Mesendoderm (in vitro differentiated cells): ENCODE measurements around the gene NMT1.

ENCODE experiments used
- DNase-seq: peaks from one replicate; pipeline ENCODE4 v3.0.0; 2013
- H2AK5ac ChIP-seq: 2 replicates; pipeline ENCODE4 v1.6.1; 2013; ENCODE audit warnings: low read length, inconsistent platforms
- H2BK120ac ChIP-seq: 2 replicates; pipeline ENCODE4 v1.6.1; 2013; ENCODE audit warnings: low read depth, mild to moderate bottlenecking, low read length, moderate library complexity, mixed read lengths
- H2BK15ac ChIP-seq: replicated peaks from 2 replicates; pipeline ENCODE4 v1.6.1; 2013; ENCODE audit warnings: low read depth, mild to moderate bottlenecking, moderate library complexity
- H2BK5ac ChIP-seq: 2 replicates; pipeline ENCODE4 v1.6.1; 2013; ENCODE audit warnings: low read length, inconsistent platforms
- H3K18ac ChIP-seq: 2 replicates; pipeline ENCODE4 v1.6.1; 2013; ENCODE audit warnings: mild to moderate bottlenecking, low read length, mixed read lengths
- H3K23ac ChIP-seq: one replicate; pipeline ENCODE4 v1.6.1; 2013; ENCODE audit warnings: low read length
- H3K27ac ChIP-seq: 2 replicates; pipeline ENCODE4 v1.5.1; 2013; ENCODE audit warnings: low read depth, mild to moderate bottlenecking, inconsistent platforms, low read length, moderate library complexity
- H3K27me3 ChIP-seq: 2 replicates; pipeline ENCODE4 v1.6.1; 2013; ENCODE audit warnings: low read length, control low read depth, mild to moderate bottlenecking, inconsistent platforms; ENCODE audit not compliant: insufficient read depth, poor library complexity
- H3K36me3 ChIP-seq: 2 replicates; pipeline ENCODE4 v1.6.1; 2013; ENCODE audit warnings: low read length, inconsistent platforms; ENCODE audit not compliant: control insufficient read depth, insufficient read depth
- H3K4ac ChIP-seq: one replicate; pipeline ENCODE4 v1.6.1; 2013; ENCODE audit warnings: low read depth, mild to moderate bottlenecking, low read length, moderate library complexity
- H3K4me1 ChIP-seq: 2 replicates; pipeline ENCODE4 v1.6.1; 2013; ENCODE audit warnings: low read depth, low read length, inconsistent platforms; ENCODE audit not compliant: control insufficient read depth
- H3K4me2 ChIP-seq: 2 replicates; pipeline ENCODE4 v1.6.1; 2013; ENCODE audit warnings: low read length
- H3K4me3 ChIP-seq: 2 replicates; pipeline ENCODE4 v1.5.1; 2013; ENCODE audit warnings: mild to moderate bottlenecking, low read length
- H3K56ac ChIP-seq: one replicate; pipeline ENCODE4 v1.6.1; 2013; ENCODE audit warnings: low read length
- H3K79me1 ChIP-seq: 2 replicates; pipeline ENCODE4 v1.6.1; 2013; ENCODE audit warnings: low read length, inconsistent platforms
- H3K79me2 ChIP-seq: 2 replicates; pipeline ENCODE4 v1.6.1; 2013; ENCODE audit warnings: mild to moderate bottlenecking, low read length; ENCODE audit not compliant: control insufficient read depth, insufficient read depth
- H3K9ac ChIP-seq: 2 replicates; pipeline ENCODE4 v1.6.1; 2013; ENCODE audit warnings: low read length, inconsistent platforms
- H4K5ac ChIP-seq: one replicate; pipeline ENCODE4 v1.6.1; 2013; ENCODE audit warnings: low read length
- H4K8ac ChIP-seq: one replicate; pipeline ENCODE4 v1.6.1; 2013; ENCODE audit warnings: low read depth, mild to moderate bottlenecking, control low read depth, low read length, moderate library complexity
- WGBS: extraction: QIAGEN DNeasy Blood & Tissue Kit; methylation state at CpG from one replicate; pipeline ENCODE4 v1.1.7; 2013; ENCODE audit warnings: low lambda C conversion rate, missing lambda C conversion rate; ENCODE audit not compliant: insufficient coverage; ENCODE audit errors: extremely low coverage; 5-methylcytosine and 5-hydroxymethylcytosine counted together

NMT1 gene

DNA sequence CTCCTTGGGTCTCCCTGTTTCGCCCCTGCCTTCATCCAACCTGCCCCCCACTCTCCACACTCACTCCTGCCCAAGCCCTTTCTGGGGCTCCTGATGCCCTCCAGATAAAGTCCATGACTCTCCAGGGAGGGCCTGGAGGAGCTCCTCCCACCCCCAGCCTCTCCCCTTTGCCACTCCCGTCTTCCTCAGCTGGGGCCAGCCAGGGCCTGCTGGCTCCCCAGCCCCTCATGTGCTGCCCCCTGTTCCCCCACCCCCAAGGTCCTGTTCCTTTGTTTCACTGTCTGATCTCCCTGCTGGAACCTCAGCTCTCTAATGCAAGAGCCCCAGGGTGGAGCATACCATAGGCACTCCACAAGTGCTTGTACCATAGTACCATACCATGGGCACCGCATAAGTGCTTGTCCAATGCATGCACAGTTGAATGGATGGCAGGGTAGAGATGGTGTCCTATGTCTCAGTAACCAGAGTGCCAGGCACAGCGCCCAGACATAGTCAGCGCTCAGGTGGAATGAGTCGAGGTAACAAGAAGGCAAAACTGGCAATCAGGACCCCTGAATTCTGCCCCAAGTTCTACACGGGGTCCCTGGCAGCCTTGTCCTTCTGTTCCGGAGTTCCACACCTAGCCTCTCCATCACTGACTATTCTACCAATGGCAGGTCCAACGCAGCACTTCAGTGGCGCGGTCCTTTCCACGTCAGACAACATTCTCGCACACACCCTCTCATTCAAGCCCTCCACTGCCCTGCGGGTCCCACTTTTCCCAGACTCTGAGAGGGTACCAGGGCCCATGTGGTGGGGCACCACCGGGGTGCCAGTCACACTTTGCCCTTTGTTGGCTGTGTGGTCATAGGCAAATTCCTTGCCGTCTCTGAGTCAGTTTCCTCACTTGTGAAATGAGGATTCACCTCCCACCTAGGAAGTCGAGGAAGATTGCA is 69.8 kb downstream of the NMT1 start:
- Histone ChIP-seq H3K56ac (no peak overlapping the region), H3K4me2 (no peak overlapping the region), H2BK120ac (no peak overlapping the region), H3K18ac (no peak overlapping the region), H3K9ac (no peak overlapping the region), H3K4ac (no peak overlapping the region), H3K23ac (no peak overlapping the region), H3K36me3 (no peaks in the 10 kb centered on the region), H3K27ac (no peak overlapping the region), H3K79me2 (no peaks in the 10 kb centered on the region), H4K8ac (no peak overlapping the region), H3K4me3 (no peak overlapping the region), H2BK15ac (no peak overlapping the region), H3K4me1 (peaks cover 5% of the 10 kb centered on the region), H3K79me1 (no peaks in the 10 kb centered on the region), H2BK5ac (no peak overlapping the region), H3K27me3 (no peaks in the 10 kb centered on the region), H4K5ac (no peak overlapping the region), H2AK5ac (no peak overlapping the region)
- no CpG with 5 or more reads among the region's 17 CpGs for WGBS
- DNase-seq: no peak

DNA sequence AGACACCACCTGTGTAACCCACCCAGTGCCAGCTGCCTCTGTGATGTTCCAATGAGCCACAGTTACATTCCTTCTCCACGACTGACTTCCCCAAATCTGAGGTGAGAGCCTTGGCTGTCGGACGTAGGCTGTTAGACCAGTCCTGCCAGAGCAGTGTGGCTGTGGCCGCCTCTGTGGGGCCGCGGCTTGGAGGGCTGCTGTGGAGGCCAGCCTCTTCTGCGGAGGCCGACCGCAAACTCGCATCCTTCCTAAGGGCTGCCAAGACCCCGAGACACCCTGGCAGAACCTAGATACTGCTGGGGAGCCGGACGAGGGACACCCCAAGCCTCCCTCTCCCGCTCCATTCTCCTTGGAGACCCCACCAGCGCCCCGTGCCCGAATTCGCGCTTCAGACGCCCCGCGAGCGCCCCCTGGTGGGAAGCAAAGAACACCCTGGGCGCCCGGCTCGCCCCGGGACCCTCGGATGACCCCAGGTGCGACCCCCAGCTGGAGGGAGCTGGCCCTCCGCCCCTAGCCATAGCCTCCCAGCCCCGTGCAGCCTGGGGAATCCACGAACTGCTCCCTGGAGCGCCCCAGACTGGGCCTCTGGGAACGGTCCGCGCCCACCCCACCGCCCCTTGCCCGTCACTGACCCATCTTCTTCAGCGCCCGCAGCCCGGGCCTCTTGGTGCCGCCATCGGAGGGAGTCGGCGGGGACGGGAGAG is 70.7 kb downstream of the NMT1 start:
- Histone ChIP-seq H3K4ac (no peak overlapping the region), H4K8ac (no peak overlapping the region), H2BK120ac (no peak overlapping the region), H3K9ac (peak overlapping the region; percentile 70), H3K79me1 (no peaks in the 10 kb centered on the region), H3K79me2 (no peaks in the 10 kb centered on the region), H3K4me3 (peak overlapping the region; percentile 60), H2BK5ac (no peak overlapping the region), H3K18ac (peak overlapping the region; percentile 62), H3K27me3 (no peaks in the 10 kb centered on the region), H3K4me1 (peaks cover 5% of the 10 kb centered on the region), H3K36me3 (no peaks in the 10 kb centered on the region), H2BK15ac (no peak overlapping the region), H3K27ac (no peak overlapping the region), H3K4me2 (peak overlapping the region; percentile 68), H3K23ac (no peak overlapping the region), H3K56ac (peak overlapping the region; percentile 89), H2AK5ac (no peak overlapping the region), H4K5ac (no peak overlapping the region)
- WGBS: no CpG with 5 or more reads among the region's 46 CpGs
- peak; percentile 68 for DNase-seq

DNA sequence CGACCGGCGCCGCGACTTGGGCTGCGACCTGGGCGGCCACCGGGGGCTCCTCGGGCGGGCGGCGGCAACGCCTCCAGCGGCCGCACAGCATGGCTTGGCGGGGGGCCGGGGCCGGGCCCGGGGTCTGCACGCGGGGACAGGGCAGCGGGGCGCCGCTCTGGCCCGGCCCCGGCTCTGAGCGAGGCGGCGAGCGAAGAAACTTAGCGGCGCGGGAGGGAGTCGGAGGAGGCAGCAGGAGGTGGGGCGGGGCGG is 71.1 kb downstream of the NMT1 start, which contains the start of gene PLCD3:
Gene PLCD3 (minus strand): TSS at position 196 of the 252 bp plus-strand sequence. CDS start 105 bp downstream, at position 91.
- Histone ChIP-seq H3K79me2 (no peaks in the 10 kb centered on the region), H4K5ac (no peak within 1 kb of the TSS), H3K4me1 (peaks cover 5% of the 10 kb centered on the region), H3K79me1 (no peaks in the 10 kb centered on the region), H3K4me3 (peak within 1 kb of the TSS; percentile 62), H3K4ac (no peak within 1 kb of the TSS), H3K9ac (peak within 1 kb of the TSS; percentile 84), H3K36me3 (no peaks in the 10 kb centered on the region), H2BK120ac (no peak within 1 kb of the TSS), H3K27me3 (no peaks in the 10 kb centered on the region), H2AK5ac (no peak within 1 kb of the TSS), H4K8ac (no peak within 1 kb of the TSS), H3K4me2 (peak within 1 kb of the TSS; percentile 98), H3K23ac (no peak within 1 kb of the TSS), H3K27ac (no peak within 1 kb of the TSS), H3K56ac (peak within 1 kb of the TSS; percentile 91), H2BK5ac (no peak within 1 kb of the TSS), H3K18ac (peak within 1 kb of the TSS; percentile 62), H2BK15ac (no peak within 1 kb of the TSS)
- DNase-seq: no peak
- WGBS: no CpG with 5 or more reads among the region's 36 CpGs

DNA sequence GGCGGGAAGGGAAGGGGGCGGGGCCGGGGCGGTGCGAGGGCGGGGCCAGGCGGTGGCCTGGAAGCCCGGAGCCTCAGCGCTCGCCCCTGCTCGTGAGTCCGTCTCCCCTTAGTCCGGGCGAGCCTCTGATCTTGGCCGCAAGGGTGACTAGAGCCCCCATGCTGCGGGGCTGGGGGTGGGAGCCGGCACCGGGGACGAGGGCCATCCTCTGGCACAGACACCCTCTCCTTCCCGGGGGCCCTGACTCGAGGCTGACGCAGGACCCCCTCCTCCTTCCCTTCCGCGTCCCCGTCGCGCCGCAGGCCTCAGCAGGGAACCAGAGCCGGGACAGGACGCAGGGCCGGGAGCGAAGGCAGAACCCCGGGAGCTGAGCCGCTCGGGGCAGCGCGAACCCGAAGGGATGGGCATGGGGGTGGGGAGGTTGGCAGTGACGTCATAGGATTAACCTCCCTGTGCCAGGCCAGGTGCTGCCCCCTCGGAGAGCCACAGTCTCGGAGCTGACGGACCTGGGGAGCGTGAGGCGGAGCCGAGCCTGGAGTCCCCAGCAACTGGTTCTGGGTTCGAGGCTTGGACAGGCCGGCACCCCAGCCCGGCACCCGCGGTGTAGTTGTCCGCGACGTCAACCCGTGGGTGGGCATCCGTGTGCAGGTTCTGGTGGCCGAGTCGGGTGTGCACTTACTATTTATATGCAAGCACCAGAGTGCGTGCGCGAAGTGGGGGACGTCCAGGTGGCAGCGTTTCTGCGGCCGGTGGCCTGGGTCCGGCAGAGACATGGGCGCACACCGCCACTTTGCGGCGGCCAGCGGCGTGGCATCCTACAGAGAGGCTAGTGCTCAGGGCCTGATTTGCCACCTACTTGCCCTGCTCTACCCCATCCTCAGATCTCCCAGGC is 71.7 kb downstream of the NMT1 start:
- no peaks in the 10 kb centered on the region for H3K27me3 ChIP-seq
- H3K79me1 ChIP-seq: no peaks in the 10 kb centered on the region
- no peak overlapping the region for H4K5ac ChIP-seq
- H2BK5ac ChIP-seq: no peak overlapping the region
- H3K18ac ChIP-seq: no peak overlapping the region
- peak; percentile 84 for DNase-seq
- H3K4me2 ChIP-seq: peak overlapping the region; percentile 98
- H2AK5ac ChIP-seq: no peak overlapping the region
- no peak overlapping the region for H2BK120ac ChIP-seq
- no peak overlapping the region for H3K23ac ChIP-seq
- peak overlapping the region; percentile 91 for H3K56ac ChIP-seq
- no peak overlapping the region for H3K4ac ChIP-seq
- no peaks in the 10 kb centered on the region for H3K79me2 ChIP-seq
- no CpG with 5 or more reads among the region's 71 CpGs for WGBS
- no peak overlapping the region for H3K27ac ChIP-seq
- no peak overlapping the region for H4K8ac ChIP-seq
- peaks cover 5% of the 10 kb centered on the region for H3K4me1 ChIP-seq
- no peak overlapping the region for H2BK15ac ChIP-seq
- peak overlapping the region; percentile 62 for H3K4me3 ChIP-seq
- no peaks in the 10 kb centered on the region for H3K36me3 ChIP-seq
- H3K9ac ChIP-seq: peak overlapping the region; percentile 84

DNA sequence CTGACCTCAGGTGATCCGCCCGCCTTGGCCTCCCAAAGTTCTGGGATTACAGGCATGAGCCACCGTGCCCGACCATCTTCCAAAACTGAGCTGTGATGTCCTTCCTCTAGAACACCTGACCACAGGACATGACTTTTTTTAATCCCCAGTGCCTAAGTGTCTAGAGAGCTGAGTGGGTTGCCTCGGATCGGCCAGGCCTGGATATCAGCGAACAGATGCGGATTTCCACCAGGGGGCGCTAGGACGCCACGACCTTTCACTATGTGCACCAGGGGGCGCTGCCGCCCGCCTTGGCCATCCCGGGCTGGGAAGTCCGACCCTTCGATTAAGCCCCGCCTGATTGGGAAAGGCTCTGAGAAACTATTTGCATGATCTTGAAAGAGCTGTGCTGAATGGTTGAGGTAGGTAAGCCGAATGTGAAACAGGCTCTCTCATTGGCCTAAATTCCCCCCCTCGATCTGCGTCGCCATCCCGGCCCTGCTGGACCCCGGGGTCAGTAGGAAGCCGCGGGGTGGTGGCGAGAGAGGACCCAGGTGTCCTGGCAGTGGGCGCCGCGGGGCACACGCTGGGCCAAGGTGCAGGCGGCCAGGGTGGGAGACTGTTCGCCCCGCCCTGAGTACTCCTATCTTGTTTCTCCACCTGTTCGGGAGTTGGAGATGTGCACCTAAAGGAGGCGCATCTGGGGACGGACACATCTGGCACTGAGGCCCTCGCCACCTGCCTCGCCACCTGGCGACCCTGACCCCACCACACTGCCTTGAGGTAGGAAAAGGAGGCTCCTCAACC is 74.3 kb downstream of the NMT1 start, which contains the start of gene ACBD4:
Gene ACBD4 (plus strand): TSS at position 496 of the 786 bp plus-strand sequence. CDS start 458 bp downstream, outside the sequence.
- no peaks in the 10 kb centered on the region for H3K79me1 ChIP-seq

More for the DNA sequence above, 74.3 kb downstream of the NMT1 start, which contains the start of gene ACBD4:
- Histone ChIP-seq H3K56ac (peak within 1 kb of the TSS; percentile 86), H3K4me3 (peak within 1 kb of the TSS; percentile 43), H3K79me2 (no peaks in the 10 kb centered on the region), H4K8ac (no peak within 1 kb of the TSS), H3K4me2 (peak within 1 kb of the TSS; percentile 67), H3K27ac (no peak within 1 kb of the TSS), H3K36me3 (no peaks in the 10 kb centered on the region), H2BK15ac (no peak within 1 kb of the TSS), H3K4me1 (peaks cover 4% of the 10 kb centered on the region), H3K18ac (no peak within 1 kb of the TSS), H3K4ac (no peak within 1 kb of the TSS), H3K23ac (peak within 1 kb of the TSS; percentile 45), H4K5ac (no peak within 1 kb of the TSS), H2AK5ac (peak within 1 kb of the TSS; percentile 58), H3K9ac (peak within 1 kb of the TSS; percentile 72), H2BK120ac (no peak within 1 kb of the TSS), H2BK5ac (no peak within 1 kb of the TSS), H3K27me3 (no peaks in the 10 kb centered on the region)
- peak; percentile 99 for DNase-seq
- WGBS: no CpG with 5 or more reads among the region's 40 CpGs
